ENCODE data around the gene RANGRF. TPM values are rescaled to one million over a fixed set of nuclear protein-coding genes. Genes with fewer than 3 reads are reported as not detected.

Gene RANGRF
- total and polyA plus RNA-seq, 9 of the 15 experiments (the other 6 are each of a cell fraction or from before 2014, with no cell fraction given): 7.6 to 60.0 (median 16.0) TPM

GRCh38 chr17:8312726-8313600 is 24.5 kb downstream of the RANGRF start:
- peak; percentile 18; the same call in 1 of the 3 replicates for ATAC-seq
- Histone ChIP-seq H3K9me3 (replicated peaks; ENCODE audit: control insufficient read depth, insufficient read depth, low read depth, low read length) (no peaks in the 10 kb centered on the region), H4K20me1 (replicated peaks; ENCODE audit: control insufficient read depth, insufficient read depth, low read length) (no peaks in the 10 kb centered on the region; the same call in 1 of the 2 replicates), H3K79me2 (ENCODE audit: control insufficient read depth, insufficient read depth, low read length) (no peaks in the 10 kb centered on the region), H3K4me1 (replicated peaks in 1 of 2; ENCODE audit: control insufficient read depth in 2 of 2, insufficient read depth in 2 of 2, low read length in 2 of 2) (peaks cover 0 to 41% of the 10 kb centered on the region in 2 experiments; a peak in 2 of 5 replicates), H3K9me1 (ENCODE audit: control insufficient read depth, insufficient read depth, low read length) (no peaks in the 10 kb centered on the region), H2AFZ (ENCODE audit: low read depth, low read length) (no peak overlapping the region), H3K4me3 (no peak overlapping the region), H3K4me2 (ENCODE audit: insufficient read depth, low read length) (no peak overlapping the region), H3K27ac (ENCODE audit: extremely low read depth, low read depth, low read length) (no peak overlapping the region), H3K36me3 (ENCODE audit: control insufficient read depth, insufficient read depth, low read length) (no peaks in the 10 kb centered on the region), H3K9ac (ENCODE audit: insufficient read depth in 1 of 2, low read depth in 2 of 2, low read length in 2 of 2) (no peak overlapping the region), H3K27me3 (ENCODE audit: control insufficient read depth in 2 of 2, insufficient read depth in 2 of 2, low read length in 2 of 2) (peaks cover 14 to 55% of the 10 kb centered on the region in 2 experiments; a peak in 4 of 5 replicates)
- DNase-seq (ENCODE audit: extremely low read depth in 1 of 4, low spot score in 3 of 4): no peak
- ChIA-PET CTCF (ENCODE audit: low intra/inter-chr PET ratio) (no interaction called here), POLR2A (interaction anchor here (0.6 to 1.3 kb wide), 2 partner anchors 20 to 105 kb away, joined by 4 to 5 read pairs; no protein-coding TSS in a partner anchor)
- BruUV-seq (replicated peaks): no TSS peak
- 8% methylated on average over 4 of the region's 16 CpGs for WGBS (ENCODE audit: insufficient coverage, low coverage, missing lambda C conversion rate)
- no peak for FAIRE-seq
- intact Hi-C loops (cut with micrococcal nuclease): no loop called here
- TF ChIP-seq ZNF197 (CRISPR knock-in tag; IDR thresholded peaks at IDR 0.05; ENCODE audit: low read depth) (no peak), HCFC1 (IDR thresholded peaks at IDR 0.05; ENCODE audit: low read depth, low read length) (peak; percentile 53; the same call in 1 of the 2 replicates)
- in situ Hi-C loops (cut with MboI): no loop called here

Measured in K562 (cell line).